HepG2 (cell line): ENCODE results near the gene ZNF428. TPM values are rescaled to one million over a fixed set of nuclear protein-coding genes. Genes with fewer than 3 reads are reported as not detected.

Experiments used
- BHLHE40 ChIP-seq: IDR thresholded peaks from 2 replicates; pipeline ENCODE4 v1.6.1; 2011; ENCODE audit warnings: low read length, improper control_type of control experiment
- CREB1 ChIP-seq, 2 experiments: fragments of 450-650 bp in 1 of 2; IDR thresholded peaks; 2 replicates each; pipeline ENCODE4 v1.6.1; 2016 to 2017; ENCODE audit warnings: control low read depth in 1 of 2, mild to moderate bottlenecking in 1 of 2, missing compliant biosample characterization in 1 of 2, missing genetic modification characterization in 1 of 2
- GATA4 ChIP-seq: sonication (generic); IDR thresholded peaks from 2 replicates; pipeline ENCODE4 v1.6.1; 2016; ENCODE audit warnings: antibody characterized with exemption, low read depth, borderline replicate concordance
- HNF4G ChIP-seq, 2 experiments: sonication (generic) in 1 of 2; formaldehyde crosslinking in 1 of 2; IDR thresholded peaks; 2 replicates each; pipeline versions ENCODE4 v1.4.0 to v1.6.1; 2011 to 2020; ENCODE audit warnings: borderline replicate concordance in 2 of 2, low read depth in 2 of 2, mild to moderate bottlenecking in 2 of 2, low read length in 1 of 2, missing genetic modification reagents in 1 of 2, moderate library complexity in 1 of 2
- KAT8 ChIP-seq: IDR thresholded peaks from 2 replicates; pipeline ENCODE4 v1.6.1; 2016; ENCODE audit warnings: missing genetic modification reagents, missing compliant biosample characterization
- RXRB ChIP-seq: IDR thresholded peaks from 2 replicates; pipeline ENCODE4 v1.6.1; 2016; ENCODE audit warnings: borderline replicate concordance, missing genetic modification reagents, missing compliant biosample characterization
- TAF1 ChIP-seq: sonication (generic); formaldehyde crosslinking; IDR thresholded peaks from 2 replicates; pipeline ENCODE4 v1.4.0; 2020; ENCODE audit warnings: missing genetic modification reagents
- ZNF230 ChIP-seq: sonication (generic); formaldehyde crosslinking; IDR thresholded peaks from 2 replicates; pipeline ENCODE4 v1.4.0; 2020; ENCODE audit warnings: mild to moderate bottlenecking, missing genetic modification reagents
- ZNF253 ChIP-seq: sonication (generic); formaldehyde crosslinking; IDR thresholded peaks from 2 replicates; pipeline ENCODE4 v1.8.0; 2022; ENCODE audit warnings: mild to moderate bottlenecking, missing genetic modification reagents, borderline replicate concordance
- ZNF296 ChIP-seq: sonication (generic); formaldehyde crosslinking; conservative IDR thresholded peaks from 2 replicates; pipeline ENCODE4 v1.5.0; 2020; ENCODE audit warnings: mild to moderate bottlenecking, missing genetic modification reagents
- ZNF556 ChIP-seq: sonication (generic); formaldehyde crosslinking; IDR thresholded peaks from 2 replicates; pipeline ENCODE4 v1.4.0; 2020; ENCODE audit warnings: mild to moderate bottlenecking, missing genetic modification reagents, borderline replicate concordance
- ZNF562 ChIP-seq: sonication (generic); formaldehyde crosslinking; IDR thresholded peaks from 2 replicates; pipeline ENCODE4 v1.8.0; 2022; ENCODE audit warnings: missing genetic modification reagents, borderline replicate concordance
- ZNF563 ChIP-seq: sonication (generic); formaldehyde crosslinking; IDR thresholded peaks from 2 replicates; pipeline ENCODE4 v1.8.0; 2022; ENCODE audit warnings: mild to moderate bottlenecking, moderate library complexity, missing genetic modification reagents
- ZZZ3 ChIP-seq: sonication (generic); formaldehyde crosslinking; IDR thresholded peaks from 2 replicates; pipeline ENCODE4 v1.4.0; 2020; ENCODE audit warnings: missing genetic modification reagents, mild to moderate bottlenecking, borderline replicate concordance
- polyA plus RNA-seq, 8 experiments: library from polyadenylated mRNA; depleted of rRNA in 3 of 8; stranded (reverse) in 7 of 8; unstranded in 1 of 8; fragments of >200 nt; fragmentation: Illumina TruSeq in 4 of 8; extraction: Trizol in 4 of 8; gene quantifications; 2 replicates each; pipeline versions ENCODE4 v1.2.1 to v1.2.3, GENCODE V29; 2011 to 2016; ENCODE audit warnings: low read depth in 4 of 8, missing spikeins in 1 of 8, mixed read lengths in 1 of 8; ENCODE audit not compliant: insufficient read depth in 1 of 8
- total RNA-seq, 5 experiments: library from RNA; depleted of rRNA; stranded (reverse); fragments of >200 nt; fragmentation: Illumina TruSeq; extraction: Trizol; gene quantifications; 2 replicates each; pipeline ENCODE4 v1.2.3, GENCODE V29; 2016; ENCODE audit warnings: low read depth in 1 of 5
- TF ChIP-seq, protein P1 (sequence below): sonication (generic); formaldehyde crosslinking; IDR thresholded peaks from 2 replicates; pipeline ENCODE4 v1.4.0; 2020; ENCODE audit warnings: low read depth, missing genetic modification reagents
- TF ChIP-seq, protein P2 (sequence below): sonication (generic); formaldehyde crosslinking; IDR thresholded peaks from 2 replicates; pipeline ENCODE4 v1.4.0; 2020; ENCODE audit warnings: missing genetic modification reagents, borderline replicate concordance
- TF ChIP-seq, protein P3 (sequence below): sonication (generic); formaldehyde crosslinking; IDR thresholded peaks from 2 replicates; pipeline ENCODE4 v1.5.1; 2020; ENCODE audit warnings: mild to moderate bottlenecking, moderate library complexity, missing genetic modification reagents

Gene ZNF428
- total and polyA plus RNA-seq, 2 of the 13 experiments (the other 11 are each of a cell fraction or from before 2014, with no cell fraction given) = 10.4 to 26.9 TPM

DNA sequence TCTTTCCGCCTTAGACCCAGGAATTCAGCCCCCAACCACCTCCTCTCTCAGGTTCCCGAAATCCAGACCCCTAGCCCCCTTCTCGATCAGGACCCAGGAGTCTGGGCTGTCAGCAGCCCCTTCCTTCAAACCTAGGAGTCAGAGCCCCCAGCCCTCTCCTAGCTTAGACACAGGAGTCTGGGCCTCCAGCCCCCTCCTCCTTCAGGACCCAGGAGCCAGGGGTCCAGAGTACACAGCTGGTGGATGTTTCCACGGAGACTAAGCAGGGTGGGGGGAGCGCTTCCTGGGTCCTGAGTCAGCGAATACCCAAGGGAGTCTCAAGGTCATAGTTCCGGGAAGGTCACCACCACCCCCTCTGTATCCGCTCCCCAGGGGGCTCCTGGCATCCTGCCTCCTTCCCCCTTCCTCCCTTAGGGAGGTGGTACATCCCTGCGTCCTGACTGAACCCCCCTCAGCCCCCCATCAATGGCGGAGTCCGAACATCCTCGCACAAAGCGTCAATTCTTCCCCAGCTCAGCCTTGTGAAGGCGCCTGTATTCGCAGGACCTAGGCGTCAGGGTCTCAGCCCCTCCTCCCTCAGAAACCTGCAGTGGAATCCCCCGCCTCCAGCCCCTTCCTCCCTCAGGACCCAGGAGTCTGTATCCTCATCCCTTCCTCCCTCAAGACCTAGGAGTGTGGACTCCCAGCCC is 15.6 kb upstream of the ZNF428 start (continued):
- TF ChIP-seq, protein P1, sequence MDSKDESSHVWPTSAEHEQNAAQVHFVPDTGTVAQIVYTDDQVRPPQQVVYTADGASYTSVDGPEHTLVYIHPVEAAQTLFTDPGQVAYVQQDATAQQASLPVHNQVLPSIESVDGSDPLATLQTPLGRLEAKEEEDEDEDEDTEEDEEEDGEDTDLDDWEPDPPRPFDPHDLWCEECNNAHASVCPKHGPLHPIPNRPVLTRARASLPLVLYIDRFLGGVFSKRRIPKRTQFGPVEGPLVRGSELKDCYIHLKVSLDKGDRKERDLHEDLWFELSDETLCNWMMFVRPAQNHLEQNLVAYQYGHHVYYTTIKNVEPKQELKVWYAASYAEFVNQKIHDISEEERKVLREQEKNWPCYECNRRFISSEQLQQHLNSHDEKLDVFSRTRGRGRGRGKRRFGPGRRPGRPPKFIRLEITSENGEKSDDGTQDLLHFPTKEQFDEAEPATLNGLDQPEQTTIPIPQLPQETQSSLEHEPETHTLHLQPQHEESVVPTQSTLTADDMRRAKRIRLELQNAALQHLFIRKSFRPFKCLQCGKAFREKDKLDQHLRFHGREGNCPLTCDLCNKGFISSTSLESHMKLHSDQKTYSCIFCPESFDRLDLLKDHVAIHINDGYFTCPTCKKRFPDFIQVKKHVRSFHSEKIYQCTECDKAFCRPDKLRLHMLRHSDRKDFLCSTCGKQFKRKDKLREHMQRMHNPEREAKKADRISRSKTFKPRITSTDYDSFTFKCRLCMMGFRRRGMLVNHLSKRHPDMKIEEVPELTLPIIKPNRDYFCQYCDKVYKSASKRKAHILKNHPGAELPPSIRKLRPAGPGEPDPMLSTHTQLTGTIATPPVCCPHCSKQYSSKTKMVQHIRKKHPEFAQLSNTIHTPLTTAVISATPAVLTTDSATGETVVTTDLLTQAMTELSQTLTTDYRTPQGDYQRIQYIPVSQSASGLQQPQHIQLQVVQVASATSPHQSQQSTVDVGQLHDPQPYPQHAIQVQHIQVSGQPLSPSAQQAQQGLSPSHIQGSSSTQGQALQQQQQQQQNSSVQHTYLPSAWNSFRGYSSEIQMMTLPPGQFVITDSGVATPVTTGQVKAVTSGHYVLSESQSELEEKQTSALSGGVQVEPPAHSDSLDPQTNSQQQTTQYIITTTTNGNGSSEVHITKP (CRISPR knock-in tag) = peak; percentile 99
- peak; percentile 85 for TF ChIP-seq HNF4G (IDR thresholded peaks at IDR 0.05; ENCODE audit: borderline replicate concordance, low read depth, low read length)
- peak; percentile 70; the same call in 1 of the 2 replicates for TF ChIP-seq HNF4G (CRISPR knock-in tag; IDR thresholded peaks at IDR 0.05; ENCODE audit: borderline replicate concordance, low read depth)
- TF ChIP-seq, protein P2, sequence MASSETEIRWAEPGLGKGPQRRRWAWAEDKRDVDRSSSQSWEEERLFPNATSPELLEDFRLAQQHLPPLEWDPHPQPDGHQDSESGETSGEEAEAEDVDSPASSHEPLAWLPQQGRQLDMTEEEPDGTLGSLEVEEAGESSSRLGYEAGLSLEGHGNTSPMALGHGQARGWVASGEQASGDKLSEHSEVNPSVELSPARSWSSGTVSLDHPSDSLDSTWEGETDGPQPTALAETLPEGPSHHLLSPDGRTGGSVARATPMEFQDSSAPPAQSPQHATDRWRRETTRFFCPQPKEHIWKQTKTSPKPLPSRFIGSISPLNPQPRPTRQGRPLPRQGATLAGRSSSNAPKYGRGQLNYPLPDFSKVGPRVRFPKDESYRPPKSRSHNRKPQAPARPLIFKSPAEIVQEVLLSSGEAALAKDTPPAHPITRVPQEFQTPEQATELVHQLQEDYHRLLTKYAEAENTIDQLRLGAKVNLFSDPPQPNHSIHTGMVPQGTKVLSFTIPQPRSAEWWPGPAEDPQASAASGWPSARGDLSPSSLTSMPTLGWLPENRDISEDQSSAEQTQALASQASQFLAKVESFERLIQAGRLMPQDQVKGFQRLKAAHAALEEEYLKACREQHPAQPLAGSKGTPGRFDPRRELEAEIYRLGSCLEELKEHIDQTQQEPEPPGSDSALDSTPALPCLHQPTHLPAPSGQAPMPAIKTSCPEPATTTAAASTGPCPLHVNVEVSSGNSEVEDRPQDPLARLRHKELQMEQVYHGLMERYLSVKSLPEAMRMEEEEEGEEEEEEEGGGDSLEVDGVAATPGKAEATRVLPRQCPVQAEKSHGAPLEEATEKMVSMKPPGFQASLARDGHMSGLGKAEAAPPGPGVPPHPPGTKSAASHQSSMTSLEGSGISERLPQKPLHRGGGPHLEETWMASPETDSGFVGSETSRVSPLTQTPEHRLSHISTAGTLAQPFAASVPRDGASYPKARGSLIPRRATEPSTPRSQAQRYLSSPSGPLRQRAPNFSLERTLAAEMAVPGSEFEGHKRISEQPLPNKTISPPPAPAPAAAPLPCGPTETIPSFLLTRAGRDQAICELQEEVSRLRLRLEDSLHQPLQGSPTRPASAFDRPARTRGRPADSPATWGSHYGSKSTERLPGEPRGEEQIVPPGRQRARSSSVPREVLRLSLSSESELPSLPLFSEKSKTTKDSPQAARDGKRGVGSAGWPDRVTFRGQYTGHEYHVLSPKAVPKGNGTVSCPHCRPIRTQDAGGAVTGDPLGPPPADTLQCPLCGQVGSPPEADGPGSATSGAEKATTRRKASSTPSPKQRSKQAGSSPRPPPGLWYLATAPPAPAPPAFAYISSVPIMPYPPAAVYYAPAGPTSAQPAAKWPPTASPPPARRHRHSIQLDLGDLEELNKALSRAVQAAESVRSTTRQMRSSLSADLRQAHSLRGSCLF (CRISPR knock-in tag) = no peak
- no peak for TF ChIP-seq ZNF296 (CRISPR knock-in tag)
- TF ChIP-seq GATA4 = no peak
- TF ChIP-seq, protein P3, sequence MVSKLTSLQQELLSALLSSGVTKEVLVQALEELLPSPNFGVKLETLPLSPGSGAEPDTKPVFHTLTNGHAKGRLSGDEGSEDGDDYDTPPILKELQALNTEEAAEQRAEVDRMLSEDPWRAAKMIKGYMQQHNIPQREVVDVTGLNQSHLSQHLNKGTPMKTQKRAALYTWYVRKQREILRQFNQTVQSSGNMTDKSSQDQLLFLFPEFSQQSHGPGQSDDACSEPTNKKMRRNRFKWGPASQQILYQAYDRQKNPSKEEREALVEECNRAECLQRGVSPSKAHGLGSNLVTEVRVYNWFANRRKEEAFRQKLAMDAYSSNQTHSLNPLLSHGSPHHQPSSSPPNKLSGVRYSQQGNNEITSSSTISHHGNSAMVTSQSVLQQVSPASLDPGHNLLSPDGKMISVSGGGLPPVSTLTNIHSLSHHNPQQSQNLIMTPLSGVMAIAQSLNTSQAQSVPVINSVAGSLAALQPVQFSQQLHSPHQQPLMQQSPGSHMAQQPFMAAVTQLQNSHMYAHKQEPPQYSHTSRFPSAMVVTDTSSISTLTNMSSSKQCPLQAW (CRISPR knock-in tag) = peak; percentile 61; the same call in 1 of the 2 replicates
- TF ChIP-seq ZZZ3 (CRISPR knock-in tag) = 0 out of 2 replicates have a peak, but pooled peaks have one; percentile 40
- TF ChIP-seq CREB1 (IDR thresholded peaks at IDR 0.05) = no peak
- TF ChIP-seq CREB1 (CRISPR knock-in tag; IDR thresholded peaks at IDR 0.05) = no peak
- TF ChIP-seq ZNF556 = 0 out of 2 replicates have a peak, but pooled peaks have one; percentile 54
- peak; percentile 46; the same call in 1 of the 2 replicates for TF ChIP-seq RXRB (CRISPR knock-in tag)
- TF ChIP-seq ZNF563 (CRISPR knock-in tag) = no peak; the same call in 1 of the 2 replicates
- no peak for TF ChIP-seq ZNF253
- TF ChIP-seq BHLHE40 = peak; percentile 90
- TF ChIP-seq ZNF230 (CRISPR knock-in tag) = 0 out of 2 replicates have a peak, but pooled peaks have one; percentile 49
- TF ChIP-seq ZNF562 (CRISPR knock-in tag) = no peak
- TF ChIP-seq TAF1 = peak; percentile 25; the same call in 1 of the 2 replicates
- TF ChIP-seq KAT8 (CRISPR knock-in tag) = peak; percentile 50; the same call in 1 of the 2 replicates
